Astrocyte of the spinal cord (primary cell): ENCODE measurements around the gene COL4A5.

ENCODE experiments used
- DNase-seq: peaks from one replicate; pipeline ENCODE4 v3.0.0; 2011; ENCODE audit warnings: low read depth, low spot score
- H3K4me3 ChIP-seq: 2 replicates; pipeline ENCODE4 v1.5.1; 2011; ENCODE audit warnings: low read depth, mild to moderate bottlenecking, low read length, moderate library complexity
- CTCF ChIP-seq: IDR thresholded peaks from 2 replicates; pipeline ENCODE4 v1.5.1; 2012; ENCODE audit warnings: low read depth, mild to moderate bottlenecking, low read length, inconsistent platforms
- in situ Hi-C: cut with HindIII; loops from 2 replicates; pipeline ENCODE4 v1.10.0; 2017; ENCODE audit warnings: low sequenced_read_pairs

Gene COL4A5

GRCh38 chrX:108435261-108435660 is 4.4 kb upstream of the COL4A5 start:
- no peak overlapping the region for H3K4me3 ChIP-seq
- in situ Hi-C loops = no loop called here
- no peak for DNase-seq
- TF ChIP-seq CTCF = no peak

- peak overlapping the region; percentile 39 for H3K4me3 ChIP-seq
- TF ChIP-seq CTCF = no peak
- in situ Hi-C loops = no loop called here
- DNase-seq = no peak
These were observed 2.1 kb upstream of the COL4A5 start for GRCh38 chrX:108437349-108438109.

GRCh38 chrX:108438110-108438623 is 1.5 kb upstream of the COL4A5 start, which contains the start of gene COL4A6:
TSS of gene COL4A6 (minus strand) at chrX:108438422. CDS start at chrX:108438196, 226 bp downstream.
- TF ChIP-seq CTCF = no peak
- in situ Hi-C loops = no loop called here
- H3K4me3 ChIP-seq = peak within 1 kb of the TSS; percentile 53
- no peak for DNase-seq

GRCh38 chrX:108439961-108440696 is 491 bp downstream of the COL4A5 start:
- TF ChIP-seq CTCF = no peak
- in situ Hi-C loops = no loop called here
- no peak for DNase-seq
- H3K4me3 ChIP-seq = peak overlapping the region; percentile 53

- TF ChIP-seq CTCF = no peak
- no peak overlapping the region for H3K4me3 ChIP-seq
- no peak for DNase-seq
- in situ Hi-C loops = no loop called here
These were observed 3.3 kb downstream of the COL4A5 start for GRCh38 chrX:108442901-108443464.

GRCh38 chrX:108447303-108447702 is 7.7 kb downstream of the COL4A5 start:
- no peak for DNase-seq
- no peak overlapping the region for H3K4me3 ChIP-seq
- TF ChIP-seq CTCF = no peak
- in situ Hi-C loops = no loop called here
